ENCODE results near the gene TCF20. TPM values are rescaled to one million over a fixed set of nuclear protein-coding genes. Genes with fewer than 3 reads are reported as not detected.

TCF20 gene
- total RNA-seq, 4 donors from 2014 or later = 9.9 to 14.4 (median 12.4) TPM

GRCh38 chr22:42298746-42299145 is 28.3 kb upstream of the TCF20 start:
- ATAC-seq (no peak), DNase-seq (no peak)
- no peak overlapping the region for H3K4me3 ChIP-seq
- in situ Hi-C loops (cut with MboI; ENCODE audit: low sequenced_read_pairs in 4 of 4) (no loop called here), intact Hi-C loops (cut with DNase I; ENCODE audit: low total_unique reads) (no loop called here)
- no peaks in the 10 kb centered on the region for H3K4me1 ChIP-seq
- H3K27me3 ChIP-seq = peaks cover 0 to 8% (median 7%) of the 10 kb centered on the region in 3 donors
- no peaks in the 10 kb centered on the region for H3K9me3 ChIP-seq
- no peak overlapping the region for H3K27ac ChIP-seq
- H3K36me3 ChIP-seq = no peaks in the 10 kb centered on the region
- TF ChIP-seq, protein P1, sequence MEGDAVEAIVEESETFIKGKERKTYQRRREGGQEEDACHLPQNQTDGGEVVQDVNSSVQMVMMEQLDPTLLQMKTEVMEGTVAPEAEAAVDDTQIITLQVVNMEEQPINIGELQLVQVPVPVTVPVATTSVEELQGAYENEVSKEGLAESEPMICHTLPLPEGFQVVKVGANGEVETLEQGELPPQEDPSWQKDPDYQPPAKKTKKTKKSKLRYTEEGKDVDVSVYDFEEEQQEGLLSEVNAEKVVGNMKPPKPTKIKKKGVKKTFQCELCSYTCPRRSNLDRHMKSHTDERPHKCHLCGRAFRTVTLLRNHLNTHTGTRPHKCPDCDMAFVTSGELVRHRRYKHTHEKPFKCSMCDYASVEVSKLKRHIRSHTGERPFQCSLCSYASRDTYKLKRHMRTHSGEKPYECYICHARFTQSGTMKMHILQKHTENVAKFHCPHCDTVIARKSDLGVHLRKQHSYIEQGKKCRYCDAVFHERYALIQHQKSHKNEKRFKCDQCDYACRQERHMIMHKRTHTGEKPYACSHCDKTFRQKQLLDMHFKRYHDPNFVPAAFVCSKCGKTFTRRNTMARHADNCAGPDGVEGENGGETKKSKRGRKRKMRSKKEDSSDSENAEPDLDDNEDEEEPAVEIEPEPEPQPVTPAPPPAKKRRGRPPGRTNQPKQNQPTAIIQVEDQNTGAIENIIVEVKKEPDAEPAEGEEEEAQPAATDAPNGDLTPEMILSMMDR (IDR thresholded peaks at IDR 0.05 in 4 of 5, conservative IDR thresholded peaks at IDR 0.05 in 1 of 5) = no peak
- TF ChIP-seq POLR2A (IDR thresholded peaks at IDR 0.05) = no peak

- no peaks in the 10 kb centered on the region for H3K4me1 ChIP-seq
- ATAC-seq (no peak), DNase-seq (no peak)
- H3K4me3 ChIP-seq = no peak overlapping the region
- H3K9me3 ChIP-seq = no peaks in the 10 kb centered on the region
- TF ChIP-seq, protein P1 (IDR thresholded peaks at IDR 0.05 in 4 of 5, conservative IDR thresholded peaks at IDR 0.05 in 1 of 5) = no peak
- no peak for TF ChIP-seq POLR2A (IDR thresholded peaks at IDR 0.05)
- H3K36me3 ChIP-seq = no peaks in the 10 kb centered on the region
- H3K27me3 ChIP-seq = peaks cover 0 to 5% (median 0%) of the 10 kb centered on the region in 3 donors
- in situ Hi-C loops (cut with MboI; ENCODE audit: low sequenced_read_pairs in 4 of 4) = no loop called here
- H3K27ac ChIP-seq = no peak overlapping the region
- intact Hi-C loops (cut with DNase I; ENCODE audit: low total_unique reads) = no loop called here
These were observed 27.3 kb upstream of the TCF20 start for GRCh38 chr22:42297778-42298177.

DNA sequence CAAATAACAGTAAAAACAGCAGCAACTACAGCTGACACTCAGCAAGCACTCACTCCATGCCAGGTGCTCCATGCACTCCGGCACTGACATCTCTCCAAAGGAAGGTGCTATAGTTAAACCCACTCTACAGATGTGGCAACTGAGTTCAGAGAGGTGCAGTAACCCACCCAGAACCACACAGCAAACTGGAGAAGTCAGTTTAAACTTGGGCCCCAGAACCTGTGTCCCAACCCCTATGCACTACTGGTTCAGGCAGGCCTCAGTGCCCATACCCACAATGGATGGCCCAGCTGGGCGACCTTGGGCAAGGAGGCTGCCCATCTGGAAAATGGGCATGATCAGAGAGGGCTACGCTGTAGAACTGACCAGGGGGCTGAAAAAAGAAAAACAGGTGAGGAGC is 26.4 kb upstream of the TCF20 start:
- intact Hi-C loops (cut with DNase I; ENCODE audit: low total_unique reads) = no loop called here
- Histone ChIP-seq H3K36me3 (no peaks in the 10 kb centered on the region), H3K4me1 (no peaks in the 10 kb centered on the region), H3K9me3 (no peaks in the 10 kb centered on the region), H3K27me3 (peaks cover 0 to 5% (median 0%) of the 10 kb centered on the region in 3 donors), H3K27ac (no peak overlapping the region), H3K4me3 (no peak overlapping the region)
- ATAC-seq = no peak
- in situ Hi-C loops (cut with MboI; ENCODE audit: low sequenced_read_pairs in 4 of 4) = no loop called here
- DNase-seq = no peak
- TF ChIP-seq POLR2A (IDR thresholded peaks at IDR 0.05) = no peak
- TF ChIP-seq, protein P1 (IDR thresholded peaks at IDR 0.05 in 4 of 5, conservative IDR thresholded peaks at IDR 0.05 in 1 of 5) = no peak

GRCh38 chr22:42296381-42296853 is 26.0 kb upstream of the TCF20 start:
- Histone ChIP-seq H3K4me3 (no peak overlapping the region), H3K9me3 (no peaks in the 10 kb centered on the region), H3K36me3 (no peaks in the 10 kb centered on the region), H3K27ac (no peak overlapping the region), H3K4me1 (no peaks in the 10 kb centered on the region), H3K27me3 (peaks cover 0 to 5% (median 0%) of the 10 kb centered on the region in 3 donors)
- DNase-seq (no peak), ATAC-seq (no peak)
- intact Hi-C loops (cut with DNase I; ENCODE audit: low total_unique reads) = no loop called here
- TF ChIP-seq, protein P1 (IDR thresholded peaks at IDR 0.05 in 4 of 5, conservative IDR thresholded peaks at IDR 0.05 in 1 of 5) = no peak
- TF ChIP-seq POLR2A (IDR thresholded peaks at IDR 0.05) = no peak
- in situ Hi-C loops (cut with MboI; ENCODE audit: low sequenced_read_pairs in 4 of 4) = no loop called here
